K562 (cell line): Measurements from ENCODE around the gene RNU6-9. TPM values are rescaled to one million over a fixed set of nuclear protein-coding genes. Genes with fewer than 3 reads are reported as not detected.

Experiments
- BDP1 ChIP-seq: IDR thresholded peaks from 3 replicates; pipeline ENCODE4 v1.6.1; 2011; ENCODE audit not compliant: insufficient read length, insufficient read depth
- CBX5 ChIP-seq: IDR thresholded peaks from 2 replicates; pipeline ENCODE4 v1.6.1; 2014; ENCODE audit warnings: low read depth, borderline replicate concordance
- DIDO1 ChIP-seq: fragments of 450-650 bp; IDR thresholded peaks from 2 replicates; pipeline ENCODE4 v1.6.1; 2016; ENCODE audit warnings: low read depth, missing biosample characterization, missing genetic modification characterization
- E2F8 ChIP-seq: fragments of 450-650 bp; IDR thresholded peaks from 2 replicates; pipeline ENCODE4 v1.7.1; 2018; ENCODE audit warnings: mild to moderate bottlenecking, low read depth; ENCODE audit not compliant: partially characterized antibody
- HDAC2 ChIP-seq: fragments of 450-650 bp; IDR thresholded peaks from 2 replicates; pipeline ENCODE4 v1.6.1; 2016; ENCODE audit warnings: mild to moderate bottlenecking
- HLTF ChIP-seq: fragments of 450-650 bp; IDR thresholded peaks from 2 replicates; pipeline ENCODE4 v1.6.1; 2016
- MAFF ChIP-seq: IDR thresholded peaks from 2 replicates; pipeline ENCODE4 v1.6.1; 2012; ENCODE audit warnings: low read length, improper control_type of control experiment
- MTA3 ChIP-seq: fragments of 450-650 bp; formaldehyde crosslinking; IDR thresholded peaks from 2 replicates; pipeline ENCODE4 v1.6.1; 2017; ENCODE audit warnings: mild to moderate bottlenecking, borderline replicate concordance
- NFE2 ChIP-seq: IDR thresholded peaks from 2 replicates; pipeline ENCODE4 v1.6.1; 2014; ENCODE audit warnings: antibody characterized with exemption, low read depth
- PHTF2 ChIP-seq: fragments of 250-450 bp; sonication (Bioruptor Pico); IDR thresholded peaks from 2 replicates; pipeline ENCODE4 v1.5.0; 2021; ENCODE audit warnings: mild to moderate bottlenecking
- POU5F1 ChIP-seq: fragments of 150-350 bp; IDR thresholded peaks from 2 replicates; pipeline ENCODE4 v1.6.1; 2014; ENCODE audit warnings: borderline replicate concordance, low read length, low read depth, mild to moderate bottlenecking; ENCODE audit not compliant: partially characterized antibody
- RCOR1 ChIP-seq, 2 experiments: IDR thresholded peaks; 2 replicates each; pipeline ENCODE4 v1.6.1; 2012; ENCODE audit warnings: low read depth in 2 of 2, low read length in 2 of 2, borderline replicate concordance in 1 of 2, improper control_type of control experiment in 1 of 2
- ZEB2 ChIP-seq: fragments of 450-650 bp; IDR thresholded peaks from 2 replicates; pipeline ENCODE4 v1.6.1; 2016
- ZNF134 ChIP-seq: fragments of 250-450 bp; sonication (Bioruptor Pico); conservative IDR thresholded peaks from 2 replicates; pipeline ENCODE4 v1.4.0; 2020
- ZNF232 ChIP-seq: sonication (generic); formaldehyde crosslinking; IDR thresholded peaks from 2 replicates; pipeline ENCODE4 v1.8.0; 2022; ENCODE audit warnings: mild to moderate bottlenecking, missing genetic modification reagents
- ZNF444 ChIP-seq: fragments of 250-450 bp; sonication (Bioruptor Pico); IDR thresholded peaks from 2 replicates; pipeline ENCODE4 v1.4.0; 2020; ENCODE audit warnings: mild to moderate bottlenecking, moderate library complexity
- ZNF77 ChIP-seq: fragments of 250-450 bp; sonication (Bioruptor Pico); IDR thresholded peaks from 2 replicates; pipeline ENCODE4 v1.5.0; 2020
- polyA plus RNA-seq, 8 experiments: library from polyadenylated mRNA; depleted of rRNA in 4 of 8; stranded (reverse) in 5 of 8; unstranded in 3 of 8; fragments of >200 nt; fragmentation: Nextera tagmentation in 2 of 8; fragmentation: Illumina TruSeq in 1 of 8; extraction: Ambion mirVana in 2 of 8; extraction: Trizol in 1 of 8; gene quantifications; 2 replicates each; pipeline versions ENCODE4 v1.2.1 to v1.2.3, GENCODE V29; 2011 to 2014; ENCODE audit warnings: inconsistent platforms in 1 of 8, missing spikeins in 1 of 8
- total RNA-seq, 7 experiments: library from RNA; depleted of rRNA in 6 of 7; stranded (reverse); fragments of >200 nt in 6 of 7; fragmentation: Illumina TruSeq in 2 of 7; extraction: Trizol in 2 of 7; gene quantifications; 2 replicates each; pipeline versions ENCODE4 v1.2.1 to v1.2.3, GENCODE V29; 2011 to 2021; ENCODE audit warnings: low replicate concordance in 1 of 7
- TF ChIP-seq, protein P1 (sequence below): fragments of 250-450 bp; sonication (Bioruptor Pico); IDR thresholded peaks from 2 replicates; pipeline ENCODE4 v1.4.0; 2020
- TF ChIP-seq, protein P2 (sequence below): sonication (generic); formaldehyde crosslinking; IDR thresholded peaks from 2 replicates; pipeline ENCODE4 v1.8.0; 2022; ENCODE audit warnings: missing genetic modification reagents, mild to moderate bottlenecking, borderline replicate concordance

The RNU6-9 gene
- total and polyA plus RNA-seq, 9 of the 15 experiments (the other 6 are each of a cell fraction or from before 2014, with no cell fraction given) = not detected

DNA sequence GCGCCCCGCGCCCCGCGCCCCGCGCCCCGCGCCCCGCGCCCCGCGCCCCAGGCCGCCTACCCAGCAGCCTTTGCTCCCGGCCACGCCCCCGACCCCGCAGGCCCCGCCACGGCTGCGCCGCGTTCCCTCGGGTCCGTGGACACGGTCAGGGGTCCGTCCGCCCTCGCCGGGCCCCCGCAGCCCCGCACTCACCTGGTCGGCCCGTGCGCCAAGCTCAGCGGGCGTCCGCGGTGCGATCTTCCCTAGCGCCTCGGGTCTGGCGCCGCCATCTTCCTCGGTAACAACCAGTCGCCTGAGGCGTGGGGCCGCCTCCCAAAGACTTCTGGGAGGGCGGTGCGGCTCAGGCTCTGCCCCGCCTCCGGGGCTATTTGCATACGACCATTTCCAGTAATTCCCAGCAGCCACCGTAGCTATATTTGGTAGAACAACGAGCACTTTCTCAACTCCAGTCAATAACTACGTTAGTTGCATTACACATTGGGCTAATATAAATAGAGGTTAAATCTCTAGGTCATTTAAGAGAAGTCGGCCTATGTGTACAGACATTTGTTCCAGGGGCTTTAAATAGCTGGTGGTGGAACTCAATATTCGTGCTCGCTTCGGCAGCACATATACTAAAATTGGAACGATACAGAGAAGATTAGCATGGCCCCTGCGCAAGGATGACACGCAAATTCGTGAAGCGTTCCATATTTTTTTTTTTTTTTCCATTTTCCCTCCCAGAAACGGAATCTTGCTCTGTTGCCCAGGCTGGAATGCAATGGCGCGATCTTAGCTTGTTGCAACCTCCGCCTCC, at the start of gene RNU6-9, which contains the start of gene MED16 (continued):
- TF ChIP-seq RCOR1 (IDR thresholded peaks at IDR 0.05; ENCODE audit: borderline replicate concordance in 1 of 2, low read depth in 2 of 2, low read length in 2 of 2) = peak in 1 of 2 experiments; percentile 31; a peak in 1 of 4 replicates
- TF ChIP-seq, protein P1, sequence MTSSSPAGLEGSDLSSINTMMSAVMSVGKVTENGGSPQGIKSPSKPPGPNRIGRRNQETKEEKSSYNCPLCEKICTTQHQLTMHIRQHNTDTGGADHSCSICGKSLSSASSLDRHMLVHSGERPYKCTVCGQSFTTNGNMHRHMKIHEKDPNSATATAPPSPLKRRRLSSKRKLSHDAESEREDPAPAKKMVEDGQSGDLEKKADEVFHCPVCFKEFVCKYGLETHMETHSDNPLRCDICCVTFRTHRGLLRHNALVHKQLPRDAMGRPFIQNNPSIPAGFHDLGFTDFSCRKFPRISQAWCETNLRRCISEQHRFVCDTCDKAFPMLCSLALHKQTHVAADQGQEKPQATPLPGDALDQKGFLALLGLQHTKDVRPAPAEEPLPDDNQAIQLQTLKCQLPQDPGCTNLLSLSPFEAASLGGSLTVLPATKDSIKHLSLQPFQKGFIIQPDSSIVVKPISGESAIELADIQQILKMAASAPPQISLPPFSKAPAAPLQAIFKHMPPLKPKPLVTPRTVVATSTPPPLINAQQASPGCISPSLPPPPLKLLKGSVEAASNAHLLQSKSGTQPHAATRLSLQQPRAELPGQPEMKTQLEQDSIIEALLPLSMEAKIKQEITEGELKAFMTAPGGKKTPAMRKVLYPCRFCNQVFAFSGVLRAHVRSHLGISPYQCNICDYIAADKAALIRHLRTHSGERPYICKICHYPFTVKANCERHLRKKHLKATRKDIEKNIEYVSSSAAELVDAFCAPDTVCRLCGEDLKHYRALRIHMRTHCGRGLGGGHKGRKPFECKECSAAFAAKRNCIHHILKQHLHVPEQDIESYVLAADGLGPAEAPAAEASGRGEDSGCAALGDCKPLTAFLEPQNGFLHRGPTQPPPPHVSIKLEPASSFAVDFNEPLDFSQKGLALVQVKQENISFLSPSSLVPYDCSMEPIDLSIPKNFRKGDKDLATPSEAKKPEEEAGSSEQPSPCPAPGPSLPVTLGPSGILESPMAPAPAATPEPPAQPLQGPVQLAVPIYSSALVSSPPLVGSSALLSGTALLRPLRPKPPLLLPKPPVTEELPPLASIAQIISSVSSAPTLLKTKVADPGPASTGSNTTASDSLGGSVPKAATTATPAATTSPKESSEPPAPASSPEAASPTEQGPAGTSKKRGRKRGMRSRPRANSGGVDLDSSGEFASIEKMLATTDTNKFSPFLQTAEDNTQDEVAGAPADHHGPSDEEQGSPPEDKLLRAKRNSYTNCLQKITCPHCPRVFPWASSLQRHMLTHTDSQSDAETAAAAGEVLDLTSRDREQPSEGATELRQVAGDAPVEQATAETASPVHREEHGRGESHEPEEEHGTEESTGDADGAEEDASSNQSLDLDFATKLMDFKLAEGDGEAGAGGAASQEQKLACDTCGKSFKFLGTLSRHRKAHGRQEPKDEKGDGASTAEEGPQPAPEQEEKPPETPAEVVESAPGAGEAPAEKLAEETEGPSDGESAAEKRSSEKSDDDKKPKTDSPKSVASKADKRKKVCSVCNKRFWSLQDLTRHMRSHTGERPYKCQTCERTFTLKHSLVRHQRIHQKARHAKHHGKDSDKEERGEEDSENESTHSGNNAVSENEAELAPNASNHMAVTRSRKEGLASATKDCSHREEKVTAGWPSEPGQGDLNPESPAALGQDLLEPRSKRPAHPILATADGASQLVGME (CRISPR knock-in tag) = no peak
- no peak for TF ChIP-seq MTA3
- TF ChIP-seq ZNF134 (CRISPR knock-in tag) = no peak
- TF ChIP-seq ZNF444 (CRISPR knock-in tag) = no peak
- peak; percentile 17 for TF ChIP-seq E2F8
- no peak for TF ChIP-seq HLTF
- peak; percentile 80 for TF ChIP-seq BDP1
- no peak for TF ChIP-seq ZNF232 (CRISPR knock-in tag)
- TF ChIP-seq ZEB2 = peak; percentile 25; the same call in 1 of the 2 replicates
- no peak for TF ChIP-seq CBX5
- TF ChIP-seq POU5F1 = no peak
- no peak for TF ChIP-seq DIDO1 (tag)
- TF ChIP-seq, protein P2, sequence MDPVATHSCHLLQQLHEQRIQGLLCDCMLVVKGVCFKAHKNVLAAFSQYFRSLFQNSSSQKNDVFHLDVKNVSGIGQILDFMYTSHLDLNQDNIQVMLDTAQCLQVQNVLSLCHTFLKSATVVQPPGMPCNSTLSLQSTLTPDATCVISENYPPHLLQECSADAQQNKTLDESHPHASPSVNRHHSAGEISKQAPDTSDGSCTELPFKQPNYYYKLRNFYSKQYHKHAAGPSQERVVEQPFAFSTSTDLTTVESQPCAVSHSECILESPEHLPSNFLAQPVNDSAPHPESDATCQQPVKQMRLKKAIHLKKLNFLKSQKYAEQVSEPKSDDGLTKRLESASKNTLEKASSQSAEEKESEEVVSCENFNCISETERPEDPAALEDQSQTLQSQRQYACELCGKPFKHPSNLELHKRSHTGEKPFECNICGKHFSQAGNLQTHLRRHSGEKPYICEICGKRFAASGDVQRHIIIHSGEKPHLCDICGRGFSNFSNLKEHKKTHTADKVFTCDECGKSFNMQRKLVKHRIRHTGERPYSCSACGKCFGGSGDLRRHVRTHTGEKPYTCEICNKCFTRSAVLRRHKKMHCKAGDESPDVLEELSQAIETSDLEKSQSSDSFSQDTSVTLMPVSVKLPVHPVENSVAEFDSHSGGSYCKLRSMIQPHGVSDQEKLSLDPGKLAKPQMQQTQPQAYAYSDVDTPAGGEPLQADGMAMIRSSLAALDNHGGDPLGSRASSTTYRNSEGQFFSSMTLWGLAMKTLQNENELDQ (CRISPR knock-in tag) = no peak
- no peak for TF ChIP-seq ZNF77 (CRISPR knock-in tag)
- TF ChIP-seq HDAC2 = peak; percentile 39; the same call in 1 of the 2 replicates
- peak; percentile 51; the same call in 1 of the 2 replicates for TF ChIP-seq NFE2
- peak; percentile 25; the same call in 1 of the 2 replicates for TF ChIP-seq MAFF
- no peak for TF ChIP-seq PHTF2
